H1 (cell line): Measurements from ENCODE around the gene LRPPRC. TPM values are rescaled to one million over a fixed set of nuclear protein-coding genes. Genes with fewer than 3 reads are reported as not detected.

Experiments
- CEBPB ChIP-seq: IDR thresholded peaks from 2 replicates; pipeline ENCODE4 v1.6.1; 2012; ENCODE audit warnings: low read depth, low read length
- RAD21 ChIP-seq, 2 experiments: IDR thresholded peaks in 1 of 2; conservative IDR thresholded peaks in 1 of 2; 2 replicates each; pipeline ENCODE4 v1.6.1; 2011; ENCODE audit warnings: low read depth in 2 of 2, low read length in 2 of 2, improper control_type of control experiment in 1 of 2, inconsistent platforms in 1 of 2, mild to moderate bottlenecking in 1 of 2, moderate library complexity in 1 of 2
- RNF2 ChIP-seq: fragments of 200-900, 300-1000 bp; sonication (generic); IDR thresholded peaks from 2 replicates; pipeline ENCODE4 v1.7.1; 2016; ENCODE audit warnings: borderline replicate concordance, low read depth, mild to moderate bottlenecking, antibody characterized with exemption, low read length; ENCODE audit not compliant: poor library complexity, severe bottlenecking; ENCODE audit errors: missing control alignments
- ZNF274 ChIP-seq: IDR thresholded peaks from 2 replicates; pipeline ENCODE4 v1.7.0; 2012; ENCODE audit warnings: low read length, borderline replicate concordance; ENCODE audit errors: extremely low read depth
- polyA plus RNA-seq, 7 experiments: library from polyadenylated mRNA; depleted of rRNA in 3 of 7; stranded (reverse) in 5 of 7; unstranded in 2 of 7; fragments of >200 nt in 5 of 7; fragments of 200-250 nt in 2 of 7; gene quantifications; 1 replicate in 5 of 7; 2 replicates in 1 of 7; 4 replicates in 1 of 7; pipeline versions ENCODE4 v1.2.1 to v1.2.3, GENCODE V29; 2011 to 2013; ENCODE audit warnings: missing spikeins in 2 of 7, mixed read lengths in 2 of 7
- total RNA-seq: library from RNA; stranded (reverse); fragmentation: NEBNext Ultra II Directional; extraction: Animal tissue kit (Norgen Biotek cat#: 25700); gene quantifications from 2 replicates; pipeline ENCODE4 v1.2.1, GENCODE V29; 2021
- TF ChIP-seq, protein P1 (sequence below): IDR thresholded peaks from 2 replicates; pipeline ENCODE4 v1.6.1; 2012; ENCODE audit warnings: low read length, inconsistent platforms
- TF ChIP-seq, protein P2 (sequence below): fragments of 300-600 bp; sonication (generic); IDR thresholded peaks from 2 replicates; pipeline ENCODE4 v1.7.1; 2012; ENCODE audit warnings: low read length, moderate library complexity, mild to moderate bottlenecking, inconsistent platforms; ENCODE audit not compliant: insufficient replicate concordance

LRPPRC gene
- total and polyA plus RNA-seq, 2 of the 8 experiments (the other 6 are each of a cell fraction or from before 2014, with no cell fraction given): 43.4 to 167 TPM

DNA sequence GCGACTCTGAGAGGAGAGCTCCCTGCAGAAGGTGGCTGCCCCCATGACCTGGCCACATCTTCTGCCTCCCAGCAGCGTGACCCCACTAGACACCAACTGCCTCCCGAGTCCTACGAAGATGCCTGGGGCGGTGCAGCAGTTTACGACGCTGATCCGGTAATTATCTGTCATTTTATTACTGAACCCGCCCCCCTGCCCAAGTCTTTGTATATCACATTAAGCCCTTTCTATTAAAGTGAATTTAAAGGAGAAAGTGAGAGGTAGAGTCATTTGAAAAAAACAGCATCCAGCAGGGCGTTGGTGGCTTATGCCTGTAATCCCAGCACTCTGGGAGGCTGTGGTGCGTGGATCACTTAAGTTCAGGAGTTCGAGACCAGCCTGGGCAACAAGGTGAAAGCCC is 123.6 kb downstream of the LRPPRC start (continued):
- TF ChIP-seq, protein P1, sequence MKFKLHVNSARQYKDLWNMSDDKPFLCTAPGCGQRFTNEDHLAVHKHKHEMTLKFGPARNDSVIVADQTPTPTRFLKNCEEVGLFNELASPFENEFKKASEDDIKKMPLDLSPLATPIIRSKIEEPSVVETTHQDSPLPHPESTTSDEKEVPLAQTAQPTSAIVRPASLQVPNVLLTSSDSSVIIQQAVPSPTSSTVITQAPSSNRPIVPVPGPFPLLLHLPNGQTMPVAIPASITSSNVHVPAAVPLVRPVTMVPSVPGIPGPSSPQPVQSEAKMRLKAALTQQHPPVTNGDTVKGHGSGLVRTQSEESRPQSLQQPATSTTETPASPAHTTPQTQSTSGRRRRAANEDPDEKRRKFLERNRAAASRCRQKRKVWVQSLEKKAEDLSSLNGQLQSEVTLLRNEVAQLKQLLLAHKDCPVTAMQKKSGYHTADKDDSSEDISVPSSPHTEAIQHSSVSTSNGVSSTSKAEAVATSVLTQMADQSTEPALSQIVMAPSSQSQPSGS: no peak
- TF ChIP-seq RAD21 (IDR thresholded peaks at IDR 0.05 in 1 of 2, conservative IDR thresholded peaks at IDR 0.05 in 1 of 2; ENCODE audit: low read depth in 2 of 2, low read length in 2 of 2) (no peak), ZNF274 (no peak), CEBPB (no peak), RNF2 (no peak)
- TF ChIP-seq, protein P2, sequence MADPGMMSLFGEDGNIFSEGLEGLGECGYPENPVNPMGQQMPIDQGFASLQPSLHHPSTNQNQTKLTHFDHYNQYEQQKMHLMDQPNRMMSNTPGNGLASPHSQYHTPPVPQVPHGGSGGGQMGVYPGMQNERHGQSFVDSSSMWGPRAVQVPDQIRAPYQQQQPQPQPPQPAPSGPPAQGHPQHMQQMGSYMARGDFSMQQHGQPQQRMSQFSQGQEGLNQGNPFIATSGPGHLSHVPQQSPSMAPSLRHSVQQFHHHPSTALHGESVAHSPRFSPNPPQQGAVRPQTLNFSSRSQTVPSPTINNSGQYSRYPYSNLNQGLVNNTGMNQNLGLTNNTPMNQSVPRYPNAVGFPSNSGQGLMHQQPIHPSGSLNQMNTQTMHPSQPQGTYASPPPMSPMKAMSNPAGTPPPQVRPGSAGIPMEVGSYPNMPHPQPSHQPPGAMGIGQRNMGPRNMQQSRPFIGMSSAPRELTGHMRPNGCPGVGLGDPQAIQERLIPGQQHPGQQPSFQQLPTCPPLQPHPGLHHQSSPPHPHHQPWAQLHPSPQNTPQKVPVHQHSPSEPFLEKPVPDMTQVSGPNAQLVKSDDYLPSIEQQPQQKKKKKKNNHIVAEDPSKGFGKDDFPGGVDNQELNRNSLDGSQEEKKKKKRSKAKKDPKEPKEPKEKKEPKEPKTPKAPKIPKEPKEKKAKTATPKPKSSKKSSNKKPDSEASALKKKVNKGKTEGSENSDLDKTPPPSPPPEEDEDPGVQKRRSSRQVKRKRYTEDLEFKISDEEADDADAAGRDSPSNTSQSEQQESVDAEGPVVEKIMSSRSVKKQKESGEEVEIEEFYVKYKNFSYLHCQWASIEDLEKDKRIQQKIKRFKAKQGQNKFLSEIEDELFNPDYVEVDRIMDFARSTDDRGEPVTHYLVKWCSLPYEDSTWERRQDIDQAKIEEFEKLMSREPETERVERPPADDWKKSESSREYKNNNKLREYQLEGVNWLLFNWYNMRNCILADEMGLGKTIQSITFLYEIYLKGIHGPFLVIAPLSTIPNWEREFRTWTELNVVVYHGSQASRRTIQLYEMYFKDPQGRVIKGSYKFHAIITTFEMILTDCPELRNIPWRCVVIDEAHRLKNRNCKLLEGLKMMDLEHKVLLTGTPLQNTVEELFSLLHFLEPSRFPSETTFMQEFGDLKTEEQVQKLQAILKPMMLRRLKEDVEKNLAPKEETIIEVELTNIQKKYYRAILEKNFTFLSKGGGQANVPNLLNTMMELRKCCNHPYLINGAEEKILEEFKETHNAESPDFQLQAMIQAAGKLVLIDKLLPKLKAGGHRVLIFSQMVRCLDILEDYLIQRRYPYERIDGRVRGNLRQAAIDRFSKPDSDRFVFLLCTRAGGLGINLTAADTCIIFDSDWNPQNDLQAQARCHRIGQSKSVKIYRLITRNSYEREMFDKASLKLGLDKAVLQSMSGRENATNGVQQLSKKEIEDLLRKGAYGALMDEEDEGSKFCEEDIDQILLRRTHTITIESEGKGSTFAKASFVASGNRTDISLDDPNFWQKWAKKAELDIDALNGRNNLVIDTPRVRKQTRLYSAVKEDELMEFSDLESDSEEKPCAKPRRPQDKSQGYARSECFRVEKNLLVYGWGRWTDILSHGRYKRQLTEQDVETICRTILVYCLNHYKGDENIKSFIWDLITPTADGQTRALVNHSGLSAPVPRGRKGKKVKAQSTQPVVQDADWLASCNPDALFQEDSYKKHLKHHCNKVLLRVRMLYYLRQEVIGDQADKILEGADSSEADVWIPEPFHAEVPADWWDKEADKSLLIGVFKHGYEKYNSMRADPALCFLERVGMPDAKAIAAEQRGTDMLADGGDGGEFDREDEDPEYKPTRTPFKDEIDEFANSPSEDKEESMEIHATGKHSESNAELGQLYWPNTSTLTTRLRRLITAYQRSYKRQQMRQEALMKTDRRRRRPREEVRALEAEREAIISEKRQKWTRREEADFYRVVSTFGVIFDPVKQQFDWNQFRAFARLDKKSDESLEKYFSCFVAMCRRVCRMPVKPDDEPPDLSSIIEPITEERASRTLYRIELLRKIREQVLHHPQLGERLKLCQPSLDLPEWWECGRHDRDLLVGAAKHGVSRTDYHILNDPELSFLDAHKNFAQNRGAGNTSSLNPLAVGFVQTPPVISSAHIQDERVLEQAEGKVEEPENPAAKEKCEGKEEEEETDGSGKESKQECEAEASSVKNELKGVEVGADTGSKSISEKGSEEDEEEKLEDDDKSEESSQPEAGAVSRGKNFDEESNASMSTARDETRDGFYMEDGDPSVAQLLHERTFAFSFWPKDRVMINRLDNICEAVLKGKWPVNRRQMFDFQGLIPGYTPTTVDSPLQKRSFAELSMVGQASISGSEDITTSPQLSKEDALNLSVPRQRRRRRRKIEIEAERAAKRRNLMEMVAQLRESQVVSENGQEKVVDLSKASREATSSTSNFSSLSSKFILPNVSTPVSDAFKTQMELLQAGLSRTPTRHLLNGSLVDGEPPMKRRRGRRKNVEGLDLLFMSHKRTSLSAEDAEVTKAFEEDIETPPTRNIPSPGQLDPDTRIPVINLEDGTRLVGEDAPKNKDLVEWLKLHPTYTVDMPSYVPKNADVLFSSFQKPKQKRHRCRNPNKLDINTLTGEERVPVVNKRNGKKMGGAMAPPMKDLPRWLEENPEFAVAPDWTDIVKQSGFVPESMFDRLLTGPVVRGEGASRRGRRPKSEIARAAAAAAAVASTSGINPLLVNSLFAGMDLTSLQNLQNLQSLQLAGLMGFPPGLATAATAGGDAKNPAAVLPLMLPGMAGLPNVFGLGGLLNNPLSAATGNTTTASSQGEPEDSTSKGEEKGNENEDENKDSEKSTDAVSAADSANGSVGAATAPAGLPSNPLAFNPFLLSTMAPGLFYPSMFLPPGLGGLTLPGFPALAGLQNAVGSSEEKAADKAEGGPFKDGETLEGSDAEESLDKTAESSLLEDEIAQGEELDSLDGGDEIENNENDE: no peak
